WI38 (cell line): ENCODE data around the gene RPUSD4.
"Not testable (repeated sequence)": the region's sequence is repeated elsewhere in the genome, so short reads cannot be mapped to it uniquely, and the experiment has no call there.

Source experiments
- H3K4me3 ChIP-seq: 2 replicates; pipeline ENCODE4 v1.5.1; 2011; ENCODE audit warnings: low read depth, mild to moderate bottlenecking, control low read depth, low read length
- CTCF ChIP-seq: IDR thresholded peaks from 2 replicates; pipeline ENCODE4 v1.5.1; 2012; ENCODE audit warnings: low read depth, mild to moderate bottlenecking, control low read depth, low read length

Gene RPUSD4

GRCh38 chr11:126211236-126212088, at the start of gene RPUSD4, which contains the start of gene FAM118B:
RPUSD4 (minus strand) TSS chr11:126211650; CDS start chr11:126211638, 12 bp downstream.
FAM118B (plus strand) TSS chr11:126211782; CDS start chr11:126235002, 23,220 bp downstream.
- no peak for TF ChIP-seq CTCF
- H3K4me3 ChIP-seq = peak within 1 kb of the TSS; percentile 98

GRCh38 chr11:126257764-126258163, 46.3 kb upstream of the RPUSD4 start:
- TF ChIP-seq CTCF = no peak

GRCh38 chr11:126257144-126257543, 45.7 kb upstream of the RPUSD4 start:
- TF ChIP-seq CTCF = no peak
- no peak overlapping the region for H3K4me3 ChIP-seq

More at GRCh38 chr11:126257764-126258163, 46.3 kb upstream of the RPUSD4 start:
- no peak overlapping the region for H3K4me3 ChIP-seq

- H3K4me3 ChIP-seq = no peak overlapping the region
- no peak for TF ChIP-seq CTCF
Observed at GRCh38 chr11:126256216-126256615, 44.8 kb upstream of the RPUSD4 start.

GRCh38 chr11:126255507-126255906, 44.1 kb upstream of the RPUSD4 start:
- H3K4me3 ChIP-seq = not testable (repeated sequence)

GRCh38 chr11:126254819-126255218, 43.4 kb upstream of the RPUSD4 start:
- H3K4me3 ChIP-seq = no peak overlapping the region
- no peak for TF ChIP-seq CTCF

- no peak overlapping the region for H3K4me3 ChIP-seq
- TF ChIP-seq CTCF = no peak
Observed at GRCh38 chr11:126253265-126253664, 41.8 kb upstream of the RPUSD4 start.
